HG02885 (cell line): ENCODE measurements around the gene CARM1.
"Not testable (repeated sequence)": the region's sequence is repeated elsewhere in the genome, so short reads cannot be mapped to it uniquely, and the experiment has no call there.

Source experiments
- ATAC-seq: cut with Tn5 transposase; IDR thresholded peaks from one replicate; pipeline ENCODE4 v1.9.1; 2021; ENCODE audit warnings: mild to moderate bottlenecking; ENCODE audit not compliant: unreplicated experiment, poor library complexity

CARM1 gene

GRCh38 chr19:10870955-10871603, at the start of gene CARM1:
TSS of gene CARM1 (plus strand) at chr19:10871553. CDS start at chr19:10871703, 150 bp downstream.
- ATAC-seq = peak; percentile 80

- no peak for ATAC-seq
Observed at GRCh38 chr19:10823690-10824089, 47.7 kb upstream of the CARM1 start.

GRCh38 chr19:10826231-10826630, 45.1 kb upstream of the CARM1 start:
- ATAC-seq = no peak

DNA sequence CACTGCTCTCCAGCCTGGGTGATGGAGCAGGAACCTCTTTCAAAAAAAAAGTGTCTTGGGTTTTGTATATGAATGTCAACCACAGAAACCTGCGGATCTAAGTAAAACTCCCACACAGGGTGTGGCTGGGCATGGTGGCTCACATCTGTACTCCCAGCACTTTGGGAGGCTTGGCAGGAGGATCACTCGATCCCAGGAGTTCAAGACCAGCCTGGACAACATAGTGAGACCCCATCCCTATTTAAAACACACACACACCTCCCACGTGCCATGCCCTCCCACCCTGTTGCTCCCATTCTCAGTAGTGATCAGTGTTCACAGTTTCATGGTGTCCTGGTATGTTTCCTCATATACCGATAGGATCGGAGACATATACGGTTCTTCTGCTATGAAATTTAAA, 44.5 kb upstream of the CARM1 start:
- no peak for ATAC-seq

GRCh38 chr19:10828981-10829821, 42.2 kb upstream of the CARM1 start:
- ATAC-seq = no peak

DNA sequence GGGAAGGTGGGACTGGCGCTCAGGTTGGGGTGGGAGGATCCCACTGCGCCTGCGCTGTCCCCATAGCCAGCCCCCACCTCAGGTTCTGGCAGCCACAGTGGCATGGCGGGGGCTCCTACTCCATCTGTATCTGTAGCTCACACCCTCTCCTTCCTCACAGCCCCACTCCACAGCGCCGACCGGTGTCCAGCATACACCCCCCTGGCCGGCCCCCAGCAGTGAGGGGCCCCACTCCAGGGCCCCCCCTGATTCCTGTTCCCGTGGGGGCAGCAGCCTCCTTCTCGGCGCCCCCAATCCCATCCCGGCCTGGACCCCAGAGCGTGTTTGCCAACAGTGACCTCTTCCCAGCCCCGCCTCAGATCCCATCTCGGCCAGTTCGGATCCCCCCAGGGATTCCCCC, 41.4 kb upstream of the CARM1 start:
- ATAC-seq = no peak

GRCh38 chr19:10830370-10830769, 41.0 kb upstream of the CARM1 start:
- ATAC-seq = no peak

DNA sequence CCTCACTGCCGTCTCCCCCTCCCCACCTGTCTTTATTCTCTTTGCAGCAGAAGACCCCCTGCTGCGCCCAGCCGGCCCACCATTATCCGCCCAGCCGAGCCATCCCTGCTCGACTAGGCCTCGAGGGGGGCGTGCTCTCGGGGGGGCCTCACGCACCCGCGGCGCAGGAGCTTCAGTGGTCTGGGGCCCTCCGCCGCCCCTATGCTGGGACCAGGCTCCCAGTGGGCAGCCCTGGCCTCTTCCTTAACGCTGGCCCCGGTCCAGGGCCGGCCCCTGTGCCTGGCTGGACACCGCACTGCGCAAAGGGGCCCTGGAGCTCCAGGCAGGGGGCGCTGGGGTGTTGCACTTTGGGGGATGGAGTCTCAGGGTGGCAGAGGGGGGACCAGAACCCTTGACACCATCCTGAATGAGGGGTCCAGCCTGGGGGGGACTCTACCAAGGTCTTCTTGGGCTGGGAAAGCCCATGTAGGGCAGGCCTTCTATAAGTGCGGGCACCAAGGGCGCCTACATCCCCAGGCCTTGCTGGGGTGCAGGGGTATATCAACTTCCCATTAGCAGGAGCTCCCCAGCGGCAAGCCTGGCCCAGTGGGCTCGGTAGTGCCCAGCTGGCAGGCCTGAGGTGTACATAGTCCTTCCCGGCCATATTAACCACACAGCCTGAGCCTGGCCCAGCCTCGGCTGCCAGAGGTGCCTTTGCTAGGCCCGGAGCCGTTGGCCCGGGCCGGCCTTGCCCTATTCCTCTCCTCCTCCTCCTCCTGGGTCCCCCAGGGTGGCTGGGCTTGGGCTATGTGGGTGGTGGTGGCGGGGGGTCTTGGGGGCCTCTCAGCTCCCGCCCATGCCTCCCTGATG, 40.2 kb upstream of the CARM1 start:
- no peak for ATAC-seq

DNA sequence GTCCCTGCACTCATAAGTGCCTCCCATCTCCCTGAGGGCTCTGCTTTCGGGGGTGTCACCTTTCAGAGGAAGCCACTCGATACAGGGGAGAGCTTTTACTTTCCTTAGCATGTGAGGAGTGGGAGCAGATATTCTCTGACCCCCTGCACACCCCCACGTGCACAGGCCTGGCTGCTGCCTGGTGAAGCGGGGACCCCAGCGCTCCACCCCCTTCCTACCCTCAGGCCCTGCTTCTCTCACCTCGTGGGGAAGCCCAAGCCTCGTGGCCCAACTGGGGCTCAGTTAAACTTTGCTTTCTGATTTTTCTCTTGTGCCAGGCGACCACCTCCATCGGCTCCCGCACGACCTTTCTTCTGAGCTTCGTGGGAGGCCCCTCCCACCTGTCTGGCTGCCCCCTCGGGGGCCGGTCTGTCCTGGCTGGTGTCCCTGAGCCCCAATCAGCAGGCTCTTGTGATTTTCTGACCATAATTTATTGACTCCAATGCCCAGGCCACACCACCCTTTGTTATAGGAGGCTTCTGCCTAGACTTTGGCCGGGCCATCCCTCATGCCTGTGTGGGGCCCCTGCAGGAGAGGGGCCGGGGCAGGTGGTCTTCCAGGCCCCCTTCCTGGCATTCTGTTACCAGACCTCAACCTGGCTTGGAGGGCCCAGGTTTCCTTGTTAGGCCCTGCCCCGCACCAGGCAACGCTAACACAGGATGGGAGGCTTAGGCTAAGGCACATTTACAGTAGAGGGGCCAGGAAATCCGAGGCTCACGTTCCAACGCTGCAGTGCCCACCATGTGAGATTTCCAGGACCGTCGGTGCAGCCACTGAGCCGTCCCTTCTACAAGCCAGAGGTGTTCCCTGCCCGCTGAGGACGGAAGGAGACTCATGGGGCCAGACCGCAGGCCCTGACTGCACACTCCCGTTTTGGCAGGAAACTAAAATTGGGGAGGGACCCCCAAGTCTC, 39.1 kb upstream of the CARM1 start:
- no peak for ATAC-seq

DNA sequence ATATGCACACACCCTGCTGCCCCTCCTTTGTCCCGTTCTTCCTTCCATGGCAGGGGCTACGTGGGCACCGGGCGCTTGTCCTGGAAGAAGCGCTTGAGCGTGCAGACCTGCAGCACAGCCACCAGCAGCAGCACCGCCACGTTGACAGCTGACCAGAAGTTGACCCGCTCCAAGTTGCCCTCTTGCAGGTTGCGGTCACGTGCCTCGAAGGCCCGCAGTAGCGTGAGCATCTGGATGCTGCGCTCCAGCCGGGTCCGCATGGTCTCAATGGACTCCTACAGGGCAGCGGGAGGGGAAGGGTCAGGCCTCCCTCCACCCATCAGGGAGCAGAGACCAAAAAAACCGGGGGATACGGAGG, 38.4 kb upstream of the CARM1 start:
- ATAC-seq = no peak

GRCh38 chr19:10835089-10835753, 36.1 kb upstream of the CARM1 start:
- ATAC-seq = no peak

- peak; percentile 74 for ATAC-seq
Observed at GRCh38 chr19:10835754-10836478, 35.4 kb upstream of the CARM1 start, which contains the start of gene TMED1. TSS of gene TMED1 (minus strand) at chr19:10836212. CDS start at chr19:10836191, 21 bp downstream.

DNA sequence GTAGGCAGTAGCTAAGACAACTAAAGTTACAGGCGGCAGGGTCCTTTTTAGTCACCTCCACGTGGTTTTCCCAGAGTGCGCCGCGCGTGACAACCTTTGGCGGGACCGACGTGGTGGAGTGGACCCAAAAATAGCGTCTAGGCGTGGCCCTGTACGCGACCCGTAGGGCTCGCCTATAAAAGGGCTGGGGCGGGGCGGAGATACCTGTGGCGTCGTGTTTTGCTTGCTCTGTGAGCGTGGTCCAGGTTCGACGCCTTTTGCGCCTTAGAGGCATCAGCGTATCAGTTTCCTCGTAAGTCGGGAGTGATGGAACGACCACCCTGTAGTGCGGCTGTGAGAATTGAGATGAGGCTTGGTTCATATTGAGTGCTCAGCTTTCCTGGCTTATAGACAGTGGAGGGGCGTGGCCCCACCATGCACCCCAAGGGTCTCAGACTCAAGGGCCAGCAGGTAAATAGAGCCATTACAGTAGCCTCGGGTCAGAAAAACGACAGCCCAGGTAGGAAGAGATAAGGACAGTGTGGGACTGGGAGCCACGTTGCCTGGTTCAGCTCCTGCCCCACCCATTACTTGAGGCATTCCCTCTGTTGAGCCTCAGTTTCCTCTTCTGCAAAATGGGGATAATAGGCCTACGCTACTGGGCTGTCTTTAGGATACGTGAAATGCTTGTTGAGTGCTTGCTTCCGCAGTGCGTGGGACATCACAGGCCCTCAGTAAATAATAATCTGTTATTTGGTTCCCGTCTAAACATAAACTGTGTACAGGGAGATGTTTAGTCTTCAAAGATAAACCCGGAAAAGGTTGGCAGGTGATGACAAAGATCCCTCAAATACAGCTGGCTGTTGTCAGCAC, 34.6 kb upstream of the CARM1 start:
- ATAC-seq = no peak

GRCh38 chr19:10837649-10838048, 33.7 kb upstream of the CARM1 start:
- not testable (repeated sequence) for ATAC-seq

- no peak for ATAC-seq
Observed at GRCh38 chr19:10838377-10838776, 33.0 kb upstream of the CARM1 start.

GRCh38 chr19:10839114-10840050, 32.0 kb upstream of the CARM1 start:
- ATAC-seq = no peak

DNA sequence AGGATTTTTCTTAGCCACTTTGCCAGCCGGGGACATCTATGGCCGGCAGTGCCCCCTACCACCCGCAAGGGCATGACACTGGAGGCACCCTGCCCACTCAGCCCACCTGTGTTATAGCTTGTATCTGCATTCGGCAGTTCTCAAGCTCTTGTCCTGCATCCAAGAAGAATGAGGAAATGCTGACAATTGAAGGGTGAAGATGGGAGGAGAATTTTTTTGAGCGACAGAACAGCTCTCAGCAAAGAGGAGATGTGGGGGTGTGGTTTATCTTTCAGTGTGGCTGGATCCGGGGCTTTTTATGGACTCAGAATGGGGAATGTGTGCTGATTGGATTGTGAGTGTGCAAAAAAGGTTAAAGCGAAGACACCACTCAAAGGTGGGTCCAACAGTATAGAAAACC, 28.6 kb upstream of the CARM1 start:
- ATAC-seq = no peak
